Measurements from ENCODE around the gene TWIST2.

- TF ChIP-seq POLR2AphosphoS5 (IDR thresholded peaks at IDR 0.05; ENCODE audit: low read depth, low read length) (no peak), TAF1 (IDR thresholded peaks at IDR 0.05; ENCODE audit: borderline replicate concordance, low read depth, low read length) (no peak), POLR2A (IDR thresholded peaks at IDR 0.05; ENCODE audit: low read depth, low read length) (no peak)
These were observed 38.7 kb downstream of the TWIST2 start for GRCh38 chr2:238886453-238887094.

All from GM12892 (cell line).